Measurements from ENCODE around the gene ACSS1. TPM values are rescaled to one million over a fixed set of nuclear protein-coding genes. Genes with fewer than 3 reads are reported as not detected.

Gene ACSS1
- total RNA-seq, 2 donors from 2014 or later = 73.8 to 83.8 TPM

GRCh38 chr20:25042531-25043498 is 15.1 kb downstream of the ACSS1 start:
- no peaks in the 10 kb centered on the region for H3K36me3 ChIP-seq (replicated peaks in 1 of 2; ENCODE audit: insufficient read depth in 1 of 2, low read depth in 2 of 2)
- peak in 3 of 4 donors; percentile 45 to 70 (median 53) for DNase-seq
- H3K27ac ChIP-seq = peak overlapping the region; percentile 28 to 85 (median 83)
- H3K4me3 ChIP-seq = no peak overlapping the region
- no peaks in the 10 kb centered on the region for H3K27me3 ChIP-seq
- H3K4me1 ChIP-seq = peaks cover 99% of the 10 kb centered on the region
- ATAC-seq = no peak
- no peak for TF ChIP-seq POLR2A (IDR thresholded peaks at IDR 0.05)
- TF ChIP-seq, protein P1, sequence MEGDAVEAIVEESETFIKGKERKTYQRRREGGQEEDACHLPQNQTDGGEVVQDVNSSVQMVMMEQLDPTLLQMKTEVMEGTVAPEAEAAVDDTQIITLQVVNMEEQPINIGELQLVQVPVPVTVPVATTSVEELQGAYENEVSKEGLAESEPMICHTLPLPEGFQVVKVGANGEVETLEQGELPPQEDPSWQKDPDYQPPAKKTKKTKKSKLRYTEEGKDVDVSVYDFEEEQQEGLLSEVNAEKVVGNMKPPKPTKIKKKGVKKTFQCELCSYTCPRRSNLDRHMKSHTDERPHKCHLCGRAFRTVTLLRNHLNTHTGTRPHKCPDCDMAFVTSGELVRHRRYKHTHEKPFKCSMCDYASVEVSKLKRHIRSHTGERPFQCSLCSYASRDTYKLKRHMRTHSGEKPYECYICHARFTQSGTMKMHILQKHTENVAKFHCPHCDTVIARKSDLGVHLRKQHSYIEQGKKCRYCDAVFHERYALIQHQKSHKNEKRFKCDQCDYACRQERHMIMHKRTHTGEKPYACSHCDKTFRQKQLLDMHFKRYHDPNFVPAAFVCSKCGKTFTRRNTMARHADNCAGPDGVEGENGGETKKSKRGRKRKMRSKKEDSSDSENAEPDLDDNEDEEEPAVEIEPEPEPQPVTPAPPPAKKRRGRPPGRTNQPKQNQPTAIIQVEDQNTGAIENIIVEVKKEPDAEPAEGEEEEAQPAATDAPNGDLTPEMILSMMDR (IDR thresholded peaks at IDR 0.05) = no peak
- H3K9me3 ChIP-seq = no peaks in the 10 kb centered on the region
- intact Hi-C loops (cut with DNase I) = no loop called here
- 66 to 78% methylated on average over 12 to 13 of the region's 14 CpGs for WGBS, 2 donors

- DNase-seq (peak in 1 of 4 donors; percentile 10), ATAC-seq (no peak)
- WGBS, 2 donors = 92% methylated on average over 10 to 20 of the region's 21 CpGs
- H3K36me3 ChIP-seq (replicated peaks in 1 of 2; ENCODE audit: insufficient read depth in 1 of 2, low read depth in 2 of 2) = no peaks in the 10 kb centered on the region
- no peaks in the 10 kb centered on the region for H3K27me3 ChIP-seq
- peak overlapping the region; percentile 28 to 85 (median 83) for H3K27ac ChIP-seq
- H3K9me3 ChIP-seq = no peaks in the 10 kb centered on the region
- TF ChIP-seq POLR2A (IDR thresholded peaks at IDR 0.05) = no peak
- TF ChIP-seq, protein P1 (IDR thresholded peaks at IDR 0.05) = no peak
- peaks cover 99% of the 10 kb centered on the region for H3K4me1 ChIP-seq
- intact Hi-C loops (cut with DNase I) = no loop called here
- H3K4me3 ChIP-seq = no peak overlapping the region
These were observed 16.0 kb downstream of the ACSS1 start for GRCh38 chr20:25041813-25042530.

GRCh38 chr20:25040438-25040831 is 17.5 kb downstream of the ACSS1 start:
- WGBS, 2 donors = 11 to 15% methylated on average over 4 to 6 of the region's 6 CpGs
- H3K4me3 ChIP-seq = no peak overlapping the region
- no peaks in the 10 kb centered on the region for H3K36me3 ChIP-seq (replicated peaks in 1 of 2; ENCODE audit: insufficient read depth in 1 of 2, low read depth in 2 of 2)
- intact Hi-C loops (cut with DNase I) = no loop called here
- H3K27me3 ChIP-seq = no peaks in the 10 kb centered on the region
- H3K27ac ChIP-seq = peak overlapping the region; percentile 78 to 85 (median 83)
- ATAC-seq (peak; percentile 23), DNase-seq (peak; percentile 47 to 75 (median 70))
- peaks cover 98% of the 10 kb centered on the region for H3K4me1 ChIP-seq
- TF ChIP-seq, protein P1 (IDR thresholded peaks at IDR 0.05) = no peak
- TF ChIP-seq POLR2A (IDR thresholded peaks at IDR 0.05) = no peak
- no peaks in the 10 kb centered on the region for H3K9me3 ChIP-seq

- peak in 1 of 3 donors; percentile 19 for TF ChIP-seq POLR2A (IDR thresholded peaks at IDR 0.05)
- TF ChIP-seq, protein P1 (IDR thresholded peaks at IDR 0.05) = peak in 2 of 7 experiments; percentile 4
- peak overlapping the region; percentile 78 to 85 (median 83) for H3K27ac ChIP-seq
- WGBS, 2 donors = 0 to 9% methylated on average over 7 to 9 of the region's 9 CpGs
- no peaks in the 10 kb centered on the region for H3K36me3 ChIP-seq (replicated peaks in 1 of 2; ENCODE audit: insufficient read depth in 1 of 2, low read depth in 2 of 2)
- H3K4me3 ChIP-seq = no peak overlapping the region
- DNase-seq (peak; percentile 92 to 97 (median 96)), ATAC-seq (peak; percentile 91)
- no peaks in the 10 kb centered on the region for H3K9me3 ChIP-seq
- no peaks in the 10 kb centered on the region for H3K27me3 ChIP-seq
- intact Hi-C loops (cut with DNase I) = no loop called here
- H3K4me1 ChIP-seq = peaks cover 97% of the 10 kb centered on the region
These were observed 18.1 kb downstream of the ACSS1 start for GRCh38 chr20:25039697-25040437.

Measured in body of pancreas (tissue), 4 donors.